ENCODE measurements around the gene PGAP2.
"Not testable (repeated sequence)": the region's sequence is repeated elsewhere in the genome, so short reads cannot be mapped to it uniquely, and the experiment has no call there.

PGAP2 gene

GRCh38 chr11:3796801-3797328 is 11.5 kb upstream of the PGAP2 start:
- TF ChIP-seq POLR2A (IDR thresholded peaks at IDR 0.05; ENCODE audit: low read length) (no peak), GATA1 (IDR thresholded peaks at IDR 0.05; ENCODE audit: low read depth, low read length) (no peak)
- DNase-seq = no peak

GRCh38 chr11:3797329-3798090 is 10.8 kb upstream of the PGAP2 start, which contains the start of gene NUP98:
Gene NUP98, minus strand, starts transcription at chr11:3797554. Its CDS starts 15,437 bp downstream, at chr11:3782117.
- DNase-seq = peak; percentile 100
- peak; percentile 98 for TF ChIP-seq POLR2A (IDR thresholded peaks at IDR 0.05; ENCODE audit: low read length)
- no peak for TF ChIP-seq GATA1 (IDR thresholded peaks at IDR 0.05; ENCODE audit: low read depth, low read length)

- TF ChIP-seq GATA1 (IDR thresholded peaks at IDR 0.05; ENCODE audit: low read depth, low read length) (no peak), POLR2A (IDR thresholded peaks at IDR 0.05; ENCODE audit: low read length) (no peak)
- DNase-seq = no peak
Observed at GRCh38 chr11:3799143-3799542, 9.2 kb upstream of the PGAP2 start.

GRCh38 chr11:3799873-3800272 is 8.5 kb upstream of the PGAP2 start:
- no peak for DNase-seq
- TF ChIP-seq GATA1 (IDR thresholded peaks at IDR 0.05; ENCODE audit: low read depth, low read length) (no peak), POLR2A (IDR thresholded peaks at IDR 0.05; ENCODE audit: low read length) (no peak)

GRCh38 chr11:3802011-3802790 is 6.2 kb upstream of the PGAP2 start:
- DNase-seq = no peak
- no peak for TF ChIP-seq GATA1 (IDR thresholded peaks at IDR 0.05; ENCODE audit: low read depth, low read length)
- no peak for TF ChIP-seq POLR2A (IDR thresholded peaks at IDR 0.05; ENCODE audit: low read length)

- no peak for TF ChIP-seq POLR2A (IDR thresholded peaks at IDR 0.05; ENCODE audit: low read length)
- no peak for TF ChIP-seq GATA1 (IDR thresholded peaks at IDR 0.05; ENCODE audit: low read depth, low read length)
Observed at GRCh38 chr11:3803726-3804495, 4.4 kb upstream of the PGAP2 start.

GRCh38 chr11:3808861-3809623 is 682 bp downstream of the PGAP2 start:
- DNase-seq = peak; percentile 53 to 66
- no peak for TF ChIP-seq GATA1 (IDR thresholded peaks at IDR 0.05; ENCODE audit: low read depth, low read length)
- no peak for TF ChIP-seq POLR2A (IDR thresholded peaks at IDR 0.05; ENCODE audit: low read length)

More at GRCh38 chr11:3803726-3804495, 4.4 kb upstream of the PGAP2 start:
- DNase-seq = no peak

GRCh38 chr11:3809624-3809928 is 1.2 kb downstream of the PGAP2 start:
- DNase-seq = no peak
- TF ChIP-seq POLR2A (IDR thresholded peaks at IDR 0.05; ENCODE audit: low read length) (no peak), GATA1 (IDR thresholded peaks at IDR 0.05; ENCODE audit: low read depth, low read length) (no peak)

GRCh38 chr11:3810446-3810845 is 2.1 kb downstream of the PGAP2 start:
- no peak for TF ChIP-seq GATA1 (IDR thresholded peaks at IDR 0.05; ENCODE audit: low read depth, low read length)
- no peak for TF ChIP-seq POLR2A (IDR thresholded peaks at IDR 0.05; ENCODE audit: low read length)
- no peak for DNase-seq

- no peak for DNase-seq
- TF ChIP-seq GATA1 (IDR thresholded peaks at IDR 0.05; ENCODE audit: low read depth, low read length) (no peak), POLR2A (IDR thresholded peaks at IDR 0.05; ENCODE audit: low read length) (no peak)
Observed at GRCh38 chr11:3810951-3811350, 2.6 kb downstream of the PGAP2 start.

GRCh38 chr11:3814832-3815231 is 6.5 kb downstream of the PGAP2 start:
- not testable (repeated sequence) for DNase-seq

- TF ChIP-seq GATA1 (IDR thresholded peaks at IDR 0.05; ENCODE audit: low read depth, low read length) = no peak
- no peak for TF ChIP-seq POLR2A (IDR thresholded peaks at IDR 0.05; ENCODE audit: low read length)
Observed at GRCh38 chr11:3815845-3816244, 7.5 kb downstream of the PGAP2 start.

GRCh38 chr11:3816673-3817072 is 8.3 kb downstream of the PGAP2 start:
- no peak for DNase-seq
- TF ChIP-seq POLR2A (IDR thresholded peaks at IDR 0.05; ENCODE audit: low read length) (no peak), GATA1 (IDR thresholded peaks at IDR 0.05; ENCODE audit: low read depth, low read length) (no peak)

More at GRCh38 chr11:3815845-3816244, 7.5 kb downstream of the PGAP2 start:
- DNase-seq = no peak

Data from erythroblast (primary cell).